Measurements from ENCODE around the gene MEGF11. TPM values are rescaled to one million over a fixed set of nuclear protein-coding genes. Genes with fewer than 3 reads are reported as not detected.
"Not testable (repeated sequence)": the region's sequence is repeated elsewhere in the genome, so short reads cannot be mapped to it uniquely, and the experiment has no call there.

MEGF11 gene
- total RNA-seq, 4 donors from 2014 or later = 0.87 to 7.3 (median 4.9) TPM

DNA sequence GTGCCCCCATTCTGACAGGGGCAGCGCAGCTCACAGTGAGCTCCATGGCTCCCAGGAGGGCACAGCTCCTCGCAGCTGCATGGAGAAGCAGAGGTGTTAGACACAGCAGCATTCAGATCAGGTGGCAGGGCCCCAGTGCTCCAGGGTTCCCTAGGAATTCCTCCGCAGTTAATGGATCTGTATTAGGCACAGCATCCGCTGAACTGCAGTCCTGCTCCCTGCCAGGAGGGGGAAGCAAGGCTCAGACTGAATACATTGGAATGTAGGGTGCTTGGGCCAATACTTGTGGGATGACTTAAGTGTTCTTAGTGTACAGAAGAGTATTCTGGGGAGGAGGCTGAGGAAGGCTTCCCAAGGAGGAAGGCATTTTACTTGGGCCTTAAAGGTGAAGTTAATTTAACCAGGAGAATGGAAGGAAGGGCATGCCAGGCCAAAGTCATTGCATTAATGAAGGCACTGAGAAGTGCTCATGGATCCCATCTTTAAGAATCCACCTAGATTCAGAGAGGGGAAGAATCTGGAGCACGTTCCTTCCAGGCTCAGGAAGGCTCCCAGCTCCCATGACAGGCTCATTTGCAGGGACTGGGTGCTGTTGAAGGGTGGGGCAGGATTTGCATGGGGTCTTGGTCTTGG lies 272.6 kb downstream of the MEGF11 start:
- no peak overlapping the region for H3K27ac ChIP-seq
- H3K9me3 ChIP-seq = no peaks in the 10 kb centered on the region
- H3K4me1 ChIP-seq = peaks cover 0 to 11% (median 5%) of the 10 kb centered on the region in 4 donors
- DNase-seq (ENCODE audit: low spot score in 2 of 2) = peak in 1 of 2 donors; percentile 49
- no peak overlapping the region for H3K4me3 ChIP-seq
- WGBS, 2 donors = 54 to 57% methylated on average over 3 to 5 of the region's 5 CpGs
- no peaks in the 10 kb centered on the region for H3K36me3 ChIP-seq
- TF ChIP-seq CTCF (IDR thresholded peaks at IDR 0.05) (peak; percentile 32 to 56 (median 45)), EP300 (IDR thresholded peaks at IDR 0.05) (no peak)
- peaks cover 0 to 50% of the 10 kb centered on the region in 2 donors for H3K27me3 ChIP-seq

DNA sequence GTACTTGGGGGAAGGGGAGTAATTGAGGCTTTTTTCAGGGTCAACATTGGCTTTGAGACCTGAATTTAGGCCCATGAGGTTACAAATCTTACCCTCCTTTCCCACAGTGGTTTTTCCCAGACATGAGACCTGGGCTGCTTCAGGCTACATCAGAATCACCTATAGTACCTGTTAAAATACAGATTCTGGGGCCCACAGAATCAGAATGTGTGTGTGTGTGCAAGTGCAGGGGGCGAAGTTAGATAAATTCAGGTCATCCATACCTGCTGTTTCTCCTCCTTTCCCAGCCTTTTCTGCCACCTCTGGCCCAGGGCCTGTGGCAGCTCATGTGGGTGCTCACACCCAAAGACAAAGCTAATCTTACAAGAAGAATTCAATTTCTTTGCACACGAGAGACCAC lies 273.7 kb downstream of the MEGF11 start:
- no peak for DNase-seq (ENCODE audit: low spot score in 2 of 2)
- peaks cover 0 to 44% of the 10 kb centered on the region in 2 donors for H3K27me3 ChIP-seq
- H3K9me3 ChIP-seq = no peaks in the 10 kb centered on the region
- WGBS, 2 donors = 47 to 73% methylated on average over 2 of the region's 2 CpGs
- H3K4me3 ChIP-seq = no peak overlapping the region
- no peak for TF ChIP-seq CTCF (IDR thresholded peaks at IDR 0.05)
- TF ChIP-seq POLR2A (IDR thresholded peaks at IDR 0.05) = no peak
- no peak for TF ChIP-seq EP300 (IDR thresholded peaks at IDR 0.05)
- peaks cover 0 to 11% (median 5%) of the 10 kb centered on the region in 4 donors for H3K4me1 ChIP-seq
- no peaks in the 10 kb centered on the region for H3K36me3 ChIP-seq
- no peak overlapping the region for H3K27ac ChIP-seq

GRCh38 chr15:65979316-65979715 lies 274.2 kb downstream of the MEGF11 start:
- peaks cover 0 to 46% of the 10 kb centered on the region in 2 donors for H3K27me3 ChIP-seq
- H3K36me3 ChIP-seq = no peaks in the 10 kb centered on the region
- no peak overlapping the region for H3K4me3 ChIP-seq
- H3K9me3 ChIP-seq = no peaks in the 10 kb centered on the region
- no peak for DNase-seq (ENCODE audit: low spot score in 2 of 2)
- TF ChIP-seq CTCF (IDR thresholded peaks at IDR 0.05) (no peak), POLR2A (IDR thresholded peaks at IDR 0.05) (no peak), EP300 (IDR thresholded peaks at IDR 0.05) (no peak)
- no peak overlapping the region for H3K27ac ChIP-seq
- H3K4me1 ChIP-seq = peaks cover 0 to 11% (median 5%) of the 10 kb centered on the region in 4 donors
- WGBS, 2 donors = 28 to 47% methylated on average over 7 of the region's 7 CpGs

- Histone ChIP-seq H3K36me3 (no peaks in the 10 kb centered on the region), H3K4me3 (no peak overlapping the region), H3K27ac (no peak overlapping the region), H3K9me3 (no peaks in the 10 kb centered on the region), H3K27me3 (peaks cover 0 to 44% of the 10 kb centered on the region in 2 donors), H3K4me1 (peaks cover 0 to 11% (median 5%) of the 10 kb centered on the region in 4 donors)
- 22 to 35% methylated on average over 1 of the region's 1 CpG for WGBS, 2 donors
- no peak for TF ChIP-seq POLR2A (IDR thresholded peaks at IDR 0.05)
- TF ChIP-seq EP300 (IDR thresholded peaks at IDR 0.05) = no peak
- no peak for TF ChIP-seq CTCF (IDR thresholded peaks at IDR 0.05)
- DNase-seq (ENCODE audit: low spot score in 2 of 2) = no peak
Observed at GRCh38 chr15:65978110-65978509, 275.4 kb downstream of the MEGF11 start.

DNA sequence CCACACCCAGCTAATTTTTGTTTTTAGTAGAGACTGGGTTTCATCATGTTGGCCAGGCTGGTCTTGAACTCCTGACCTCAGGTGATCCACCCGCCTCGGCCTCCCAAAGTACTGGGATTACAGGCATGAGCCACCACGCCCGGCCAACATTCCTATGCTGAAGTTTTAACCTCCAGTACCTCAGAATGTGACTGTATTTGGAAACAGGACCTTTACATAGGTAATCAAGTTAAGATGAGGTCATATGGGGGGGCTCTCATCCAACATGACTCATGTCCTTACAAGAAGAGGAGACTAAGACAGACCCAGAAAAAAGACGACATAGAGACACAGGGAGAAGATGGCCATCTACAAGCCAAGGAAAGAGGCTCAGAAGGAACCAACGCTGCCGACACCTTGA lies 277.4 kb downstream of the MEGF11 start:
- H3K9me3 ChIP-seq; H3K4me1 ChIP-seq; H3K27ac ChIP-seq; H3K4me3 ChIP-seq; H3K36me3 ChIP-seq; DNase-seq (ENCODE audit: low spot score in 2 of 2): not testable (repeated sequence)
- 76 to 91% methylated on average over 7 of the region's 7 CpGs for WGBS, 2 donors
- peaks cover 0 to 34% of the 10 kb centered on the region in 2 donors for H3K27me3 ChIP-seq

- Histone ChIP-seq H3K27me3 (peaks cover 0 to 65% of the 10 kb centered on the region in 2 donors), H3K27ac (no peak overlapping the region), H3K4me1 (no peaks in the 10 kb centered on the region), H3K9me3 (peaks cover 0 to 6% (median 0%) of the 10 kb centered on the region in 4 donors), H3K4me3 (no peak overlapping the region), H3K36me3 (no peaks in the 10 kb centered on the region)
- DNase-seq (ENCODE audit: low spot score in 2 of 2) = no peak
- no peak for TF ChIP-seq POLR2A (IDR thresholded peaks at IDR 0.05)
Observed at GRCh38 chr15:65971741-65971995, 281.9 kb downstream of the MEGF11 start.
